GM23338 (cell line): ENCODE results near the gene BIRC5. TPM values are rescaled to one million over a fixed set of nuclear protein-coding genes. Genes with fewer than 3 reads are reported as not detected.

ENCODE experiments used
- ATAC-seq: fragments of 200-7000 bp; cut with Tn5 transposase; 3 replicates; pipeline ENCODE4 v1.9.1; 2020
- DNase-seq: peaks from one replicate; pipeline ENCODE4 v3.0.0-alpha.2; 2015; ENCODE audit warnings: low spot score
- H2AFZ ChIP-seq: fragments of 200-600 bp; sonication (generic); 2 replicates; pipeline ENCODE4 v1.8.0; 2016; ENCODE audit warnings: antibody characterized with exemption, mild to moderate bottlenecking, moderate library complexity
- H3F3A ChIP-seq: fragments of 200-600 bp; sonication (generic); replicated peaks from 2 replicates; pipeline ENCODE4 v1.8.0; 2017; ENCODE audit warnings: antibody characterized with exemption, mixed run types, low read depth
- H3K27ac ChIP-seq: fragments of 200-600 bp; sonication (generic); 2 replicates; pipeline ENCODE4 v1.6.1; 2016; ENCODE audit warnings: low read depth
- H3K27me3 ChIP-seq: fragments of 200-600 bp; sonication (generic); 2 replicates; pipeline ENCODE4 v1.8.0; 2016; ENCODE audit warnings: mild to moderate bottlenecking, mixed run types, moderate library complexity; ENCODE audit not compliant: insufficient read depth
- H3K36me3 ChIP-seq: fragments of 200-600 bp; sonication (generic); 2 replicates; pipeline ENCODE4 v1.8.0; 2016; ENCODE audit warnings: mild to moderate bottlenecking; ENCODE audit not compliant: insufficient read depth
- H3K4me1 ChIP-seq: fragments of 200-600 bp; sonication (generic); 2 replicates; pipeline ENCODE4 v1.8.0; 2016; ENCODE audit warnings: mild to moderate bottlenecking, moderate library complexity; ENCODE audit not compliant: insufficient read depth
- H3K4me2 ChIP-seq: fragments of 200-600 bp; sonication (generic); 2 replicates; pipeline ENCODE4 v1.7.1; 2017; ENCODE audit warnings: mixed run types
- H3K4me3 ChIP-seq: fragments of 200-600 bp; sonication (generic); 2 replicates; pipeline ENCODE4 v1.6.1; 2016; ENCODE audit warnings: mixed run types
- H3K79me2 ChIP-seq: fragments of 200-600 bp; sonication (generic); replicated peaks from 2 replicates; pipeline ENCODE4 v1.8.0; 2017; ENCODE audit warnings: mild to moderate bottlenecking; ENCODE audit not compliant: insufficient read depth
- H3K9me2 ChIP-seq: fragments of 200-600 bp; sonication (generic); 2 replicates; pipeline ENCODE4 v1.8.0; 2017; ENCODE audit not compliant: insufficient read depth
- H4K20me1 ChIP-seq: fragments of 200-600 bp; sonication (generic); replicated peaks from 2 replicates; pipeline ENCODE4 v1.8.0; 2017; ENCODE audit warnings: mild to moderate bottlenecking; ENCODE audit not compliant: insufficient read depth
- H3K27ac Mint-ChIP-seq: 2 replicates; pipeline ENCODE4 v1.8.0; 2020; ENCODE audit warnings: inconsistent platforms, mild to moderate bottlenecking, moderate library complexity, mixed read lengths
- H3K27me3 Mint-ChIP-seq: 3 replicates; pipeline ENCODE4 v1.8.0; 2022; ENCODE audit warnings: low read depth, mild to moderate bottlenecking, moderate library complexity, mixed read lengths, inconsistent platforms; ENCODE audit not compliant: insufficient read depth, poor library complexity
- H3K36me3 Mint-ChIP-seq: 3 replicates; pipeline ENCODE4 v1.8.0; 2021; ENCODE audit warnings: low read depth, mild to moderate bottlenecking, inconsistent platforms, moderate library complexity, mixed read lengths
- H3K4me1 Mint-ChIP-seq: 3 replicates; pipeline ENCODE4 v1.8.0; 2020; ENCODE audit warnings: mild to moderate bottlenecking, inconsistent platforms, mixed read lengths
- H3K4me3 Mint-ChIP-seq: 3 replicates; pipeline ENCODE4 v1.8.0; 2021; ENCODE audit warnings: moderate library complexity, mild to moderate bottlenecking, inconsistent platforms, mixed read lengths
- H3K9me3 Mint-ChIP-seq: 3 replicates; pipeline ENCODE4 v1.8.0; 2020; ENCODE audit warnings: moderate library complexity, mild to moderate bottlenecking, inconsistent platforms, mixed read lengths
- CREB1 ChIP-seq: fragments of 250-450 bp; sonication (Bioruptor Pico); IDR thresholded peaks from 2 replicates; pipeline ENCODE4 v1.5.0; 2020; ENCODE audit warnings: low read depth, mild to moderate bottlenecking, moderate library complexity
- CTCF ChIP-seq, 2 experiments: fragments of 200-600 bp in 1 of 2; sonication (generic) in 1 of 2; conservative IDR thresholded peaks; 2 replicates each; pipeline versions ENCODE4 v1.5.1 to v1.6.1; 2016 to 2017; ENCODE audit warnings: antibody characterized with exemption in 2 of 2, low read depth in 2 of 2, mild to moderate bottlenecking in 2 of 2, moderate library complexity in 1 of 2
- EZH2 ChIP-seq: fragments of 200-600 bp; sonication (generic); IDR thresholded peaks from one replicate; pipeline ENCODE4 v1.8.0; 2017; ENCODE audit warnings: antibody characterized with exemption, mild to moderate bottlenecking, low read depth; ENCODE audit not compliant: unreplicated experiment
- EZH2phosphoT487 ChIP-seq: fragments of 200-600 bp; sonication (generic); IDR thresholded peaks from one replicate; pipeline ENCODE4 v1.8.1; 2018; ENCODE audit warnings: antibody characterized with exemption; ENCODE audit not compliant: unreplicated experiment
- JUNB ChIP-seq: IDR thresholded peaks from one replicate; pipeline ENCODE4 v1.6.1; 2016; ENCODE audit warnings: antibody characterized with exemption; ENCODE audit not compliant: unreplicated experiment
- NANOG ChIP-seq: IDR thresholded peaks from 2 replicates; pipeline ENCODE4 v1.6.1; 2016; ENCODE audit warnings: antibody characterized with exemption, borderline replicate concordance
- POLR2AphosphoS5 ChIP-seq: IDR thresholded peaks from 2 replicates; pipeline ENCODE4 v1.6.1; 2016; ENCODE audit warnings: antibody characterized with exemption, low read depth
- STAT1 ChIP-seq: IDR thresholded peaks from one replicate; pipeline ENCODE4 v1.6.1; 2016; ENCODE audit warnings: antibody characterized with exemption; ENCODE audit not compliant: unreplicated experiment
- ZNF114 ChIP-seq: fragments of 250-450 bp; sonication (Bioruptor Pico); IDR thresholded peaks from 2 replicates; pipeline ENCODE4 v1.5.0; 2020; ENCODE audit warnings: mild to moderate bottlenecking, moderate library complexity
- ZNF331 ChIP-seq: fragments of 250-450 bp; sonication (Bioruptor Pico); IDR thresholded peaks from 2 replicates; pipeline ENCODE4 v1.5.0; 2020; ENCODE audit warnings: low read depth, mild to moderate bottlenecking, moderate library complexity
- polyA plus RNA-seq: library from polyadenylated mRNA; unstranded; fragments of >200 nt; fragmentation: Nextera tagmentation; extraction: Ambion mirVana; gene quantifications from 2 replicates; pipeline ENCODE4 v1.2.1, GENCODE V29; 2016
- total RNA-seq: library from RNA; depleted of rRNA; stranded (reverse); fragments of >200 nt; shearing (Covaris generic); gene quantifications from 2 replicates; pipeline ENCODE4 v1.2.3, GENCODE V29; 2014
- TF ChIP-seq, protein P1 (sequence below): IDR thresholded peaks from 2 replicates; pipeline ENCODE4 v1.6.1; 2016; ENCODE audit warnings: antibody characterized with exemption
- TF ChIP-seq, protein P2 (sequence below): IDR thresholded peaks from one replicate; pipeline ENCODE4 v1.6.1; 2018; ENCODE audit warnings: antibody characterized with exemption; ENCODE audit not compliant: unreplicated experiment
- TF ChIP-seq, protein P3 (sequence below): fragments of 250-450 bp; sonication (Bioruptor Pico); IDR thresholded peaks from 2 replicates; pipeline ENCODE4 v1.5.0; 2020; ENCODE audit warnings: mild to moderate bottlenecking, moderate library complexity

BIRC5 gene
- total and polyA plus RNA-seq, 2 experiments from 2014 or later: 89.7 to 111 TPM

DNA sequence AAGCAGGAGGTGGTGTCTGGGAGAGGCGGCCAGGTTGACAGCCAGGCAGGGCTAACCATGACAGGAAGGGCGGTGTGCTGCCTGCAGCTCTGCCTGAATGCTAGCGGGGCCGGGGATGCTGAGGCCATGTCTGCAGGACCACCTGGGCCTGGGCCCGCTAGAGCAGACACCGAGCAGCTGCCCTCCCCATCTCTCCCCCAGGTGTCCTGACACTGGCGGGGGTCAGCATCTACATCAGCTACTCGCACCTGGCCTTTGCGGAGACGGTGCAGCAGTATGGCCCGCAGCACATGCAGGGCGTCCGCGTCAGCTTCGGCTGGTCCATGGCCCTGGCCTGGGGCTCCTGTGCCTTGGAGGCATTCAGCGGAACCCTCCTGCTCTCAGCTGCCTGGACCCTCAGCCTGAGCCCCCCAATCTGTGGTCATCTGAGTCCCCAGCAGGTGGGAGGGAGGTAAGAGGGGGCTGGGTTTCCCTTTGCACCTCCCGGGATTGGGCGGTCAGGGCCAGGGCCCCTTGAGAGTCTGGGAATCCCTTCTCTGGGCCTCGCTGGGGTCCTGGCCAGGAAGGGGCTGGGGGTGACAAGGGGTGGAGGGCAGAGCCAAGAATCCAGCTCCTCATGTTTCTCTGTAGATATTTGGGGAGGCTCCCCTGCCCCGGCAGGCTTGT lies 24.9 kb downstream of the BIRC5 start:
- H3K4me2 ChIP-seq: no peak overlapping the region
- no peak overlapping the region for H3K4me3 ChIP-seq
- ATAC-seq (peak; percentile 8; the same call in 2 of the 3 replicates), DNase-seq (no peak)
- no peaks in the 10 kb centered on the region for H3K36me3 ChIP-seq
- Mint-ChIP-seq H3K27me3 (peaks cover 18% of the 10 kb centered on the region), H3K27ac (no peak overlapping the region), H3K9me3 (no peaks in the 10 kb centered on the region), H3K4me3 (no peak overlapping the region), H3K4me1 (peaks cover 4% of the 10 kb centered on the region; the same call in 1 of the 3 replicates), H3K36me3 (no peaks in the 10 kb centered on the region)
- H3F3A ChIP-seq: no peaks in the 10 kb centered on the region
- H3K9me2 ChIP-seq: no peaks in the 10 kb centered on the region
- H3K27me3 ChIP-seq: no peaks in the 10 kb centered on the region
- H2AFZ ChIP-seq: no peak overlapping the region
- H3K27ac ChIP-seq: no peak overlapping the region
- no peak for TF ChIP-seq EZH2
- no peak for TF ChIP-seq STAT1
- no peak for TF ChIP-seq JUNB
- TF ChIP-seq, protein P1, sequence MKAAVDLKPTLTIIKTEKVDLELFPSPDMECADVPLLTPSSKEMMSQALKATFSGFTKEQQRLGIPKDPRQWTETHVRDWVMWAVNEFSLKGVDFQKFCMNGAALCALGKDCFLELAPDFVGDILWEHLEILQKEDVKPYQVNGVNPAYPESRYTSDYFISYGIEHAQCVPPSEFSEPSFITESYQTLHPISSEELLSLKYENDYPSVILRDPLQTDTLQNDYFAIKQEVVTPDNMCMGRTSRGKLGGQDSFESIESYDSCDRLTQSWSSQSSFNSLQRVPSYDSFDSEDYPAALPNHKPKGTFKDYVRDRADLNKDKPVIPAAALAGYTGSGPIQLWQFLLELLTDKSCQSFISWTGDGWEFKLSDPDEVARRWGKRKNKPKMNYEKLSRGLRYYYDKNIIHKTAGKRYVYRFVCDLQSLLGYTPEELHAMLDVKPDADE: no peak
- TF ChIP-seq, protein P2, sequence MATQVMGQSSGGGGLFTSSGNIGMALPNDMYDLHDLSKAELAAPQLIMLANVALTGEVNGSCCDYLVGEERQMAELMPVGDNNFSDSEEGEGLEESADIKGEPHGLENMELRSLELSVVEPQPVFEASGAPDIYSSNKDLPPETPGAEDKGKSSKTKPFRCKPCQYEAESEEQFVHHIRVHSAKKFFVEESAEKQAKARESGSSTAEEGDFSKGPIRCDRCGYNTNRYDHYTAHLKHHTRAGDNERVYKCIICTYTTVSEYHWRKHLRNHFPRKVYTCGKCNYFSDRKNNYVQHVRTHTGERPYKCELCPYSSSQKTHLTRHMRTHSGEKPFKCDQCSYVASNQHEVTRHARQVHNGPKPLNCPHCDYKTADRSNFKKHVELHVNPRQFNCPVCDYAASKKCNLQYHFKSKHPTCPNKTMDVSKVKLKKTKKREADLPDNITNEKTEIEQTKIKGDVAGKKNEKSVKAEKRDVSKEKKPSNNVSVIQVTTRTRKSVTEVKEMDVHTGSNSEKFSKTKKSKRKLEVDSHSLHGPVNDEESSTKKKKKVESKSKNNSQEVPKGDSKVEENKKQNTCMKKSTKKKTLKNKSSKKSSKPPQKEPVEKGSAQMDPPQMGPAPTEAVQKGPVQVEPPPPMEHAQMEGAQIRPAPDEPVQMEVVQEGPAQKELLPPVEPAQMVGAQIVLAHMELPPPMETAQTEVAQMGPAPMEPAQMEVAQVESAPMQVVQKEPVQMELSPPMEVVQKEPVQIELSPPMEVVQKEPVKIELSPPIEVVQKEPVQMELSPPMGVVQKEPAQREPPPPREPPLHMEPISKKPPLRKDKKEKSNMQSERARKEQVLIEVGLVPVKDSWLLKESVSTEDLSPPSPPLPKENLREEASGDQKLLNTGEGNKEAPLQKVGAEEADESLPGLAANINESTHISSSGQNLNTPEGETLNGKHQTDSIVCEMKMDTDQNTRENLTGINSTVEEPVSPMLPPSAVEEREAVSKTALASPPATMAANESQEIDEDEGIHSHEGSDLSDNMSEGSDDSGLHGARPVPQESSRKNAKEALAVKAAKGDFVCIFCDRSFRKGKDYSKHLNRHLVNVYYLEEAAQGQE: no peak
- no peak for TF ChIP-seq CTCF (conservative IDR thresholded peaks at IDR 0.05; ENCODE audit: low read depth in 2 of 2)
- TF ChIP-seq, protein P3, sequence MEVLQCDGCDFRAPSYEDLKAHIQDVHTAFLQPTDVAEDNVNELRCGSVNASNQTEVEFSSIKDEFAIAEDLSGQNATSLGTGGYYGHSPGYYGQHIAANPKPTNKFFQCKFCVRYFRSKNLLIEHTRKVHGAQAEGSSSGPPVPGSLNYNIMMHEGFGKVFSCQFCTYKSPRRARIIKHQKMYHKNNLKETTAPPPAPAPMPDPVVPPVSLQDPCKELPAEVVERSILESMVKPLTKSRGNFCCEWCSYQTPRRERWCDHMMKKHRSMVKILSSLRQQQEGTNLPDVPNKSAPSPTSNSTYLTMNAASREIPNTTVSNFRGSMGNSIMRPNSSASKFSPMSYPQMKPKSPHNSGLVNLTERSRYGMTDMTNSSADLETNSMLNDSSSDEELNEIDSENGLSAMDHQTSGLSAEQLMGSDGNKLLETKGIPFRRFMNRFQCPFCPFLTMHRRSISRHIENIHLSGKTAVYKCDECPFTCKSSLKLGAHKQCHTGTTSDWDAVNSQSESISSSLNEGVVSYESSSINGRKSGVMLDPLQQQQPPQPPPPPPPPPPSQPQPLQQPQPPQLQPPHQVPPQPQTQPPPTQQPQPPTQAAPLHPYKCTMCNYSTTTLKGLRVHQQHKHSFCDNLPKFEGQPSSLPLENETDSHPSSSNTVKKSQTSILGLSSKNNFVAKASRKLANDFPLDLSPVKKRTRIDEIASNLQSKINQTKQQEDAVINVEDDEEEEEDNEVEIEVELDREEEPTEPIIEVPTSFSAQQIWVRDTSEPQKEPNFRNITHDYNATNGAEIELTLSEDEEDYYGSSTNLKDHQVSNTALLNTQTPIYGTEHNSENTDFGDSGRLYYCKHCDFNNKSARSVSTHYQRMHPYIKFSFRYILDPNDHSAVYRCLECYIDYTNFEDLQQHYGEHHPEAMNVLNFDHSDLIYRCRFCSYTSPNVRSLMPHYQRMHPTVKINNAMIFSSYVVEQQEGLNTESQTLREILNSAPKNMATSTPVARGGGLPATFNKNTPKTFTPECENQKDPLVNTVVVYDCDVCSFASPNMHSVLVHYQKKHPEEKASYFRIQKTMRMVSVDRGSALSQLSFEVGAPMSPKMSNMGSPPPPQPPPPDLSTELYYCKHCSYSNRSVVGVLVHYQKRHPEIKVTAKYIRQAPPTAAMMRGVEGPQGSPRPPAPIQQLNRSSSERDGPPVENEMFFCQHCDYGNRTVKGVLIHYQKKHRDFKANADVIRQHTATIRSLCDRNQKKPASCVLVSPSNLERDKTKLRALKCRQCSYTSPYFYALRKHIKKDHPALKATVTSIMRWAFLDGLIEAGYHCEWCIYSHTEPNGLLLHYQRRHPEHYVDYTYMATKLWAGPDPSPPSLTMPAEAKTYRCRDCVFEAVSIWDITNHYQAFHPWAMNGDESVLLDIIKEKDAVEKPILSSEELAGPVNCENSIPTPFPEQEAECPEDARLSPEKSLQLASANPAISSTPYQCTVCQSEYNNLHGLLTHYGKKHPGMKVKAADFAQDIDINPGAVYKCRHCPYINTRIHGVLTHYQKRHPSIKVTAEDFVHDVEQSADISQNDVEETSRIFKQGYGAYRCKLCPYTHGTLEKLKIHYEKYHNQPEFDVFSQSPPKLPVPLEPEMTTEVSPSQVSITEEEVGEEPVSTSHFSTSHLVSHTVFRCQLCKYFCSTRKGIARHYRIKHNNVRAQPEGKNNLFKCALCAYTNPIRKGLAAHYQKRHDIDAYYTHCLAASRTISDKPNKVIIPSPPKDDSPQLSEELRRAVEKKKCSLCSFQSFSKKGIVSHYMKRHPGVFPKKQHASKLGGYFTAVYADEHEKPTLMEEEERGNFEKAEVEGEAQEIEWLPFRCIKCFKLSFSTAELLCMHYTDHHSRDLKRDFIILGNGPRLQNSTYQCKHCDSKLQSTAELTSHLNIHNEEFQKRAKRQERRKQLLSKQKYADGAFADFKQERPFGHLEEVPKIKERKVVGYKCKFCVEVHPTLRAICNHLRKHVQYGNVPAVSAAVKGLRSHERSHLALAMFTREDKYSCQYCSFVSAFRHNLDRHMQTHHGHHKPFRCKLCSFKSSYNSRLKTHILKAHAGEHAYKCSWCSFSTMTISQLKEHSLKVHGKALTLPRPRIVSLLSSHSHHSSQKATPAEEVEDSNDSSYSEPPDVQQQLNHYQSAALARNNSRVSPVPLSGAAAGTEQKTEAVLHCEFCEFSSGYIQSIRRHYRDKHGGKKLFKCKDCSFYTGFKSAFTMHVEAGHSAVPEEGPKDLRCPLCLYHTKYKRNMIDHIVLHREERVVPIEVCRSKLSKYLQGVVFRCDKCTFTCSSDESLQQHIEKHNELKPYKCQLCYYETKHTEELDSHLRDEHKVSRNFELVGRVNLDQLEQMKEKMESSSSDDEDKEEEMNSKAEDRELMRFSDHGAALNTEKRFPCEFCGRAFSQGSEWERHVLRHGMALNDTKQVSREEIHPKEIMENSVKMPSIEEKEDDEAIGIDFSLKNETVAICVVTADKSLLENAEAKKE: no peak
- no peak for TF ChIP-seq EZH2phosphoT487
- TF ChIP-seq CREB1 (CRISPR knock-in tag): no peak
- TF ChIP-seq NANOG: no peak
- TF ChIP-seq ZNF114 (CRISPR knock-in tag): no peak
- no peak for TF ChIP-seq ZNF331 (CRISPR knock-in tag)
- no peak for TF ChIP-seq POLR2AphosphoS5
- H3K79me2 ChIP-seq: no peaks in the 10 kb centered on the region
- H3K4me1 ChIP-seq: no peaks in the 10 kb centered on the region
- H4K20me1 ChIP-seq: no peaks in the 10 kb centered on the region
